HCT116 (cell line): ENCODE measurements around the gene PPP2R3C.

Source experiments
- CTCF ChIP-seq, 3 experiments: fragments of 200-600 bp in 1 of 3; sonication (generic) in 1 of 3; IDR thresholded peaks in 2 of 3; conservative IDR thresholded peaks in 1 of 3; 2 replicates each; pipeline ENCODE4 v1.5.1; 2012 to 2017; ENCODE audit warnings: low read depth in 2 of 3, low read length in 2 of 3, antibody characterized with exemption in 1 of 3, borderline replicate concordance in 1 of 3, control low read depth in 1 of 3, mild to moderate bottlenecking in 1 of 3, mixed read lengths in 1 of 3, mixed run types in 1 of 3, moderate library complexity in 1 of 3; ENCODE audit not compliant: insufficient read depth in 1 of 3
- EGR1 ChIP-seq: IDR thresholded peaks from 2 replicates; pipeline ENCODE4 v1.6.1; 2012; ENCODE audit warnings: low read depth
- EZH2 ChIP-seq: fragments of 200-600 bp; sonication (generic); IDR thresholded peaks from 2 replicates; pipeline ENCODE4 v1.6.1; 2017; ENCODE audit warnings: antibody characterized with exemption, mixed run types
- EZH2phosphoT487 ChIP-seq: fragments of 200-600 bp; IDR thresholded peaks from 2 replicates; pipeline ENCODE4 v1.6.1; 2018; ENCODE audit warnings: antibody characterized with exemption, borderline replicate concordance
- JUND ChIP-seq: IDR thresholded peaks from 2 replicates; pipeline ENCODE4 v1.6.1; 2012
- MAX ChIP-seq: IDR thresholded peaks from 2 replicates; pipeline ENCODE4 v1.6.1; 2012
- POLR2A ChIP-seq: IDR thresholded peaks from 2 replicates; pipeline ENCODE4 v1.7.0; 2011; ENCODE audit warnings: borderline replicate concordance; ENCODE audit not compliant: insufficient read depth, insufficient read length; ENCODE audit errors: extremely low read depth
- POLR2AphosphoS5 ChIP-seq: IDR thresholded peaks from 2 replicates; pipeline ENCODE4 v1.6.1; 2011; ENCODE audit warnings: mild to moderate bottlenecking, low read depth, low read length, moderate library complexity
- SIN3A ChIP-seq: IDR thresholded peaks from 2 replicates; pipeline ENCODE4 v1.6.1; 2012; ENCODE audit warnings: low read depth
- SP1 ChIP-seq: IDR thresholded peaks from 2 replicates; pipeline ENCODE4 v1.6.1; 2012; ENCODE audit warnings: low read depth
- TCF7L2 ChIP-seq: IDR thresholded peaks from 2 replicates; pipeline ENCODE4 v1.7.0; 2011; ENCODE audit warnings: borderline replicate concordance, inconsistent platforms; ENCODE audit not compliant: insufficient read depth, insufficient read length; ENCODE audit errors: extremely low read depth
- YY1 ChIP-seq: IDR thresholded peaks from 2 replicates; pipeline ENCODE4 v1.6.1; 2011; ENCODE audit warnings: low read length, low read depth, moderate library complexity, mild to moderate bottlenecking; ENCODE audit not compliant: insufficient replicate concordance; ENCODE audit errors: extremely low read depth
- TF ChIP-seq, protein P1 (sequence below): IDR thresholded peaks from 2 replicates; pipeline ENCODE4 v1.6.1; 2012; ENCODE audit warnings: low read depth

DNA sequence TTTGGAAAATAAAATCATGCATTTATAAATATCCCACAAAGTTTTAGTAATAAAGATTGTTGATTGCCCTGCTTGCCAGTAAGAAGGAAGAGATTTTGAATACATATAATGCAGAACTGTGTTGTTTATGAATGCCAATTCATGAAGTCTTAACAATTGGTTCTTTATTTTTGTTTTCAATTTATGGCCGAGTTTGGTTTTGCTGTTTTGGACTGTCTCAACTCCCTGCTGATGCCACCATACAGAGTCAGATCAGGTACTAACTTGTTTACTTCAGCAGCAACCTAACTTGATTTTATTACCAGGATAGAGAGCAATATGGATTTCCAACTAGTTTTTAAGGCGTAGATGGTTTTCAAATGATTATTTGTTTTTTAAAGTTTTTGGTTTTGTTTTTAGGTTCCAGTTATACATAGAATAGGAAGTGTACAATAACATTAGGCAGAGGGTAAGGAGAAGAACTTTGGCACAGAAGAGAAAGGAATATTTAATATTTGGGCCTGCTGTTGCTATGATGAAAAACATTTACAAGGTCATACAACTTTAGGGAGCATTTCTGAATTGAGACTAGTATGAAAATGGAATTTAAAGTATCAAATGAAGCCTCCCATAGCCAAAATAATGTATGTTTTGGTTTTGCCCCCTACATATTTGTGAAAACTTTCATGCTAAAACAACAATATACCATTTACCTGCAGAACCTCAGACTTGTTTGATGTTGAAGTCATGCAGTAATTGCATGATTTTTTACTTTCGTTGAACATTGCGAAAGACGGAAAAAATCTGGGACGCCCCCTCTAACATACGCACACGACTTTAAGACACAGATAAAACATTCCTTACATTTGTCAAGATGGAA, 76.6 kb downstream of the PPP2R3C start:
- TF ChIP-seq CTCF (IDR thresholded peaks at IDR 0.05 in 2 of 3, conservative IDR thresholded peaks at IDR 0.05 in 1 of 3; ENCODE audit: borderline replicate concordance in 1 of 3, insufficient read depth in 1 of 3, low read depth in 2 of 3, low read length in 2 of 3) (no peak), EZH2 (no peak), JUND (no peak), MAX (no peak), TCF7L2 (no peak), POLR2AphosphoS5 (no peak), POLR2A (no peak), YY1 (no peak), SP1 (no peak), EZH2phosphoT487 (no peak), SIN3A (no peak), EGR1 (no peak)
- TF ChIP-seq, protein P1, sequence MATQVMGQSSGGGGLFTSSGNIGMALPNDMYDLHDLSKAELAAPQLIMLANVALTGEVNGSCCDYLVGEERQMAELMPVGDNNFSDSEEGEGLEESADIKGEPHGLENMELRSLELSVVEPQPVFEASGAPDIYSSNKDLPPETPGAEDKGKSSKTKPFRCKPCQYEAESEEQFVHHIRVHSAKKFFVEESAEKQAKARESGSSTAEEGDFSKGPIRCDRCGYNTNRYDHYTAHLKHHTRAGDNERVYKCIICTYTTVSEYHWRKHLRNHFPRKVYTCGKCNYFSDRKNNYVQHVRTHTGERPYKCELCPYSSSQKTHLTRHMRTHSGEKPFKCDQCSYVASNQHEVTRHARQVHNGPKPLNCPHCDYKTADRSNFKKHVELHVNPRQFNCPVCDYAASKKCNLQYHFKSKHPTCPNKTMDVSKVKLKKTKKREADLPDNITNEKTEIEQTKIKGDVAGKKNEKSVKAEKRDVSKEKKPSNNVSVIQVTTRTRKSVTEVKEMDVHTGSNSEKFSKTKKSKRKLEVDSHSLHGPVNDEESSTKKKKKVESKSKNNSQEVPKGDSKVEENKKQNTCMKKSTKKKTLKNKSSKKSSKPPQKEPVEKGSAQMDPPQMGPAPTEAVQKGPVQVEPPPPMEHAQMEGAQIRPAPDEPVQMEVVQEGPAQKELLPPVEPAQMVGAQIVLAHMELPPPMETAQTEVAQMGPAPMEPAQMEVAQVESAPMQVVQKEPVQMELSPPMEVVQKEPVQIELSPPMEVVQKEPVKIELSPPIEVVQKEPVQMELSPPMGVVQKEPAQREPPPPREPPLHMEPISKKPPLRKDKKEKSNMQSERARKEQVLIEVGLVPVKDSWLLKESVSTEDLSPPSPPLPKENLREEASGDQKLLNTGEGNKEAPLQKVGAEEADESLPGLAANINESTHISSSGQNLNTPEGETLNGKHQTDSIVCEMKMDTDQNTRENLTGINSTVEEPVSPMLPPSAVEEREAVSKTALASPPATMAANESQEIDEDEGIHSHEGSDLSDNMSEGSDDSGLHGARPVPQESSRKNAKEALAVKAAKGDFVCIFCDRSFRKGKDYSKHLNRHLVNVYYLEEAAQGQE, result no peak
